WERI-Rb-1 (cell line): ENCODE measurements around the gene CAMTA1.
A peak's percentile ranks its signal among the peaks of the same experiment; 100 is the strongest.

Experiments
- DNase-seq: peaks from one replicate; pipeline ENCODE4 v3.0.0-alpha.2; 2020
- H3K27ac ChIP-seq: fragments of 250-450 bp; sonication (Bioruptor Pico); 2 replicates; pipeline ENCODE4 v1.5.1; 2020; ENCODE audit warnings: mild to moderate bottlenecking, moderate library complexity
- H3K27me3 ChIP-seq: fragments of 250-450 bp; sonication (Bioruptor Pico); 2 replicates; pipeline ENCODE4 v1.5.1; 2021; ENCODE audit warnings: mild to moderate bottlenecking, low read depth, moderate library complexity; ENCODE audit not compliant: insufficient read depth, severe bottlenecking
- H3K36me3 ChIP-seq: fragments of 250-450 bp; sonication (Bioruptor Pico); 2 replicates; pipeline ENCODE4 v1.5.1; 2020; ENCODE audit warnings: mild to moderate bottlenecking, moderate library complexity
- H3K4me3 ChIP-seq: 2 replicates; pipeline ENCODE4 v1.5.1; 2011; ENCODE audit warnings: low read depth, mild to moderate bottlenecking, control low read depth, low read length
- H3K9me3 ChIP-seq: fragments of 250-450 bp; sonication (Bioruptor Pico); 2 replicates; pipeline ENCODE4 v1.5.1; 2021; ENCODE audit warnings: mild to moderate bottlenecking, moderate library complexity; ENCODE audit not compliant: severe bottlenecking
- TF ChIP-seq, protein P1 (sequence below): IDR thresholded peaks from 2 replicates; pipeline ENCODE4 v1.5.1; 2011; ENCODE audit warnings: low read depth, mild to moderate bottlenecking, control low read depth, inconsistent platforms, low read length

The CAMTA1 gene

DNA sequence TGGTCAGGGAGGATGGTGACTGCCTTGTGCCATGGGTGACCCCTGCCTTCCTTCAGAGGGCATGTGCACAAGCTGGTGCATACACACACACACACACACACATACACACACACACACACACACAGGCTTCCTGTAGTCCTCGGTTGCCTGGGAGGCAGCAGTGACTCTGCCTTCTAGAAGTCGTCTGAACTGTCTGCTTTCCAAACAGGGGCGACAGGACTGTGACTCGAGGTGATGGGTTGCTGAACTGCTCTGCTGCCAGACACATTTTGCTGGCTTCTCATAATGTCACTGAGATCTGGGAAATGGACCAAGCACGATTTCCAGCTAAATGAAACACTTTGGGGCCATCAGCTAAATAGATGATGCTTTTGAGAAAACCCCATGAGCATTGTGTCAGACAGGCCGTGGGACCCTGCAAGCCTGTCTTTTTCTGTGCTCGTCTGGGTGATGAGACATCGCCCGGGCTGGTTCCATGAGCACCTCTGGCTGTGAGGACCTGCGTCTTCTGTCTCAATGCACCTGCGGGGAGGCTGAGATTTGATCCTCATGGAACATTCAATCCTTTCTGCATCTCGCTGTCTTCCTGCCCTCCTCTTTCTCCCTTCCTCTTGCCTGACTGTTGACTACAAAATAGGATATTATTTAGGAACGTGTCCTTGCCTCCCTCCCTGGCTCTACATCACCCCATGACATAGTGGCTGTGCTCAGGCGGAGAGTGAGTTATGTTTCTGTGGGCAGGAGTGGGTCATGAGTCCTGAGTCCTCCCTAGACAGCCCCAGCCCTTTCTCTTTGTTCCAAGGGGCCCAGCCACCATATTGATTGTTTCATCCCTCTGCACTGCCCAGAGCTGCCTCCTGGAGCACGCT lies 436.8 kb downstream of the CAMTA1 start:
- Histone ChIP-seq H3K36me3 (no peaks in the 10 kb centered on the region), H3K27ac (no peak overlapping the region), H3K4me3 (no peak overlapping the region), H3K27me3 (no peaks in the 10 kb centered on the region), H3K9me3 (no peaks in the 10 kb centered on the region)
- DNase-seq = no peak
- TF ChIP-seq, protein P1, sequence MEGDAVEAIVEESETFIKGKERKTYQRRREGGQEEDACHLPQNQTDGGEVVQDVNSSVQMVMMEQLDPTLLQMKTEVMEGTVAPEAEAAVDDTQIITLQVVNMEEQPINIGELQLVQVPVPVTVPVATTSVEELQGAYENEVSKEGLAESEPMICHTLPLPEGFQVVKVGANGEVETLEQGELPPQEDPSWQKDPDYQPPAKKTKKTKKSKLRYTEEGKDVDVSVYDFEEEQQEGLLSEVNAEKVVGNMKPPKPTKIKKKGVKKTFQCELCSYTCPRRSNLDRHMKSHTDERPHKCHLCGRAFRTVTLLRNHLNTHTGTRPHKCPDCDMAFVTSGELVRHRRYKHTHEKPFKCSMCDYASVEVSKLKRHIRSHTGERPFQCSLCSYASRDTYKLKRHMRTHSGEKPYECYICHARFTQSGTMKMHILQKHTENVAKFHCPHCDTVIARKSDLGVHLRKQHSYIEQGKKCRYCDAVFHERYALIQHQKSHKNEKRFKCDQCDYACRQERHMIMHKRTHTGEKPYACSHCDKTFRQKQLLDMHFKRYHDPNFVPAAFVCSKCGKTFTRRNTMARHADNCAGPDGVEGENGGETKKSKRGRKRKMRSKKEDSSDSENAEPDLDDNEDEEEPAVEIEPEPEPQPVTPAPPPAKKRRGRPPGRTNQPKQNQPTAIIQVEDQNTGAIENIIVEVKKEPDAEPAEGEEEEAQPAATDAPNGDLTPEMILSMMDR = no peak

DNA sequence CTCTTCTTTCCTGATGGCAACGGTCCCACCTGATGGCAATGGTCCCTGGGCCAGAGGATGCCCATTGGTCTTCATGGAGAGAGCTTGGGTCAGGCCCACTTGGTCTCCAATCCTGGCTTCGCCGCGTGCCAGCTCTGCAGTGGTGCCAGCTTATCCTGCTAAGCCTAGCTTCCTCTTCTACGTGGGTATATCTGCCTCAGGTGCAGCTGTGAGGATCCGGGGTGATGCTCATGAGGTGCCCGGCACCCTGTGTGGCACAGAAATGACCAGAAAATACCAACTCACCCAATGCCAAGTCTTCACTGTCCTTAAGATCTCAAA lies 437.4 kb downstream of the CAMTA1 start:
- Histone ChIP-seq H3K4me3 (no peak overlapping the region), H3K27ac (no peak overlapping the region), H3K36me3 (no peaks in the 10 kb centered on the region), H3K27me3 (no peaks in the 10 kb centered on the region), H3K9me3 (no peaks in the 10 kb centered on the region)
- DNase-seq = no peak
- TF ChIP-seq, protein P1 = no peak

DNA sequence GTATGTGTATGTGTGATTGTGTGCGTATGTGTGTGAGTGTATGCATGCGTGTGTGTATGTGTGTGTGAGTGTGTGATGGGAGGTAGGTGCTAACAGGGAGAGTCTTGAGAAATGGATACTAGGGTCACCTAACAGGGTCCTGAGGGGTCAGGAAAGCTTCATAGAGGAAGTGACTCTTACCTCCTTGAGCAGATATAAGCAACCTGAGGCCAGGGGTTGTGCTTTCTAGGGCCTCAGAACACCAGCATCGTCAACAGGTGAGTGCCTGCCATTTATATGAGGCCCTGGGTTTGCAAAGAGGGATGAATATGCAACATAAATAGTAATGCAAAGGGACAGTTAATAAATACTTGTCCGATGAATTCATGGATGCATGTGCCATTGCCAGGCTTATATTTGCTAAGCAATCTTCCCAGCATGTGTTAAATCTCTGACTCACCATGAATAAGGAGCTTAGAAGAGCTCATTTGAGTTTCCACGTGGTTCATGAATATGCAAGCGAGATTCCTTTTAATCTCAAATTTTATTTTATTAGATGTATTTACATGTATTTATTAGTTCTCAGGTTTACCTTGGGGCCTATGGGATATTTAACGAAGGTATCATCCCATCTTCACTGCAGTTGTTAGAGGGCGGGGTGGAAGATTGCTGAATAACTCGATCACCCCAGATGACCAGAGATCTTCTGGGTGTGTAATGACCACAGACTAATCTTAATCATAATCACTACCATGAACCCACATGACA lies 438.3 kb downstream of the CAMTA1 start:
- Histone ChIP-seq H3K9me3 (no peaks in the 10 kb centered on the region), H3K27me3 (no peaks in the 10 kb centered on the region), H3K4me3 (no peak overlapping the region), H3K27ac (peak overlapping the region; percentile 24; the same call in 1 of the 2 replicates), H3K36me3 (no peaks in the 10 kb centered on the region)
- TF ChIP-seq, protein P1 = no peak
- DNase-seq = no peak

DNA sequence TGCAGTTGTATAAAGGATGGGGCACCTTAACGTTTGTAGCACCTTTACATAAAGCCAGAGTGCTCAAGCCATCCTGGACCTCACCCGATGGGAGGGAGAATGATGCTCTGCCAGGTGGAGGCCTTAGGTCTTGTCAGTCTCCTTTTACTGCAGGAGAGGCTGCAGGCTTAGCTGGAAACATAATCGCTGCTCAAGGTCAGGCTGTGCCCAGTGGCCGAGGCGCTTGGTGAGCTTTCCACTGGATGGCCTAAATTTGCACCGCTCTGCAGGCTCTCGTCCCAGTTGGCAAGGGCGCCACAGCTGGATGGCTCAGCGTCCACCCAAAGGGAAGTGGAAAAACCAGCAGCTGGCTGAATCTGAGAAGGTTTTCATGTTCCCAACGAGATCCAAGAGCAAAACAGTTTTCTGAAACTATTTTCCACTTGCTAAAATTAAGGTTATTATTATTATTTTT lies 438.9 kb downstream of the CAMTA1 start:
- Histone ChIP-seq H3K36me3 (no peaks in the 10 kb centered on the region), H3K27ac (peak overlapping the region; percentile 10; the same call in 1 of the 2 replicates), H3K9me3 (no peaks in the 10 kb centered on the region), H3K27me3 (no peaks in the 10 kb centered on the region), H3K4me3 (no peak overlapping the region)
- peak; percentile 67 for DNase-seq
- TF ChIP-seq, protein P1 = no peak

DNA sequence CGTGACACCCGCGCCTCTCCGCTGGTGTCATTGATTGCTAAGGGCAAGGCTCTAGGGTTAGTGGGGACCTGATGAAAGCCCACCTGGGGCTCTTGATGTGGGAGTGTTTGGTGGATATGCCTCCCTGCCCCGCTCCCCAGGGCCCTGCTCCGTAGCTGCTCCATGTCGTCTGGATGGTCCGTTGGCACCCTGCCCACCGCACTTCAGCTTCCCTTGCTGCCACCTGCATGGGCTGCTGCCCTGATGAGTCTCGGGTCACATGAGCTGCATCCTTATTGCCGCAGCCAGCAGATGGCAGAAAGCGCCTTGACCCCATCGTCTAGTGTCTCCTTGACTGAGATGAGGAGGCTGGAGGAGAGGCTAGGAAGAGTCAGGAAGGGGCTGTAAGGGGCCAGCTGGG lies 439.4 kb downstream of the CAMTA1 start:
- Histone ChIP-seq H3K27me3 (no peaks in the 10 kb centered on the region), H3K27ac (0 out of 2 replicates have a peak overlapping the region, but pooled peaks have one; percentile 10), H3K9me3 (no peaks in the 10 kb centered on the region), H3K36me3 (no peaks in the 10 kb centered on the region), H3K4me3 (no peak overlapping the region)
- DNase-seq = peak; percentile 64
- TF ChIP-seq, protein P1 = peak; percentile 66
